HCT116 (cell line): ENCODE results near the gene TNRC6A. TPM values are rescaled to one million over a fixed set of nuclear protein-coding genes. Genes with fewer than 3 reads are reported as not detected.

ENCODE experiments used
- ATAC-seq: fragments of 200-7000 bp; cut with Tn5 transposase; 2 replicates; pipeline ENCODE4 v1.9.1; 2020; ENCODE audit warnings: mild to moderate bottlenecking, moderate library complexity
- BruUV-seq: library from RNA; stranded (reverse); fragments of 400-500 nt; replicated peaks from 2 replicates; lab custom pipeline; 2021; lab: Mats Ljungman, UMichigan
- CTCF ChIA-PET: fragments of 300-600 bp; sonication (Branson Sonifier 250); formaldehyde crosslinking; loops from one replicate; lab custom pipeline; 2021; ENCODE audit warnings: antibody characterized with exemption; lab: Charles Lee
- POLR2A ChIA-PET: fragments of 300-600, 350-600 bp; sonication (Branson Sonifier 250); formaldehyde crosslinking; loops from one replicate; lab custom pipeline; 2021; ENCODE audit warnings: antibody characterized with exemption; lab: Charles Lee
- RAD21 ChIA-PET, 2 experiments: fragments of 300-600 bp; sonication (Branson Sonifier 250); formaldehyde crosslinking; loops; one replicate each; lab custom pipeline; 2023; ENCODE audit warnings: low total read pairs in 2 of 2; ENCODE audit not compliant: uncharacterized antibody in 2 of 2, unreplicated experiment in 2 of 2, low non-redundant PET in 1 of 2; lab: Charles Lee
- DNase-seq: peaks from one replicate; pipeline ENCODE4 v3.0.0-alpha.2; 2010; ENCODE audit warnings: low read depth, low spot score
- H2AFZ ChIP-seq: fragments of 200-600 bp; shearing (Covaris generic), sonication (generic); 2 replicates; pipeline ENCODE4 v1.6.1; 2017; ENCODE audit warnings: low read depth, mixed run types, mixed read lengths, antibody characterized with exemption, low read length; ENCODE audit not compliant: poor library complexity, severe bottlenecking
- H3K27ac ChIP-seq: 2 replicates; pipeline ENCODE4 v1.5.1; 2012; ENCODE audit warnings: low read depth, low read length
- H3K27me3 ChIP-seq: fragments of 200-600 bp; sonication (generic); 2 replicates; pipeline ENCODE4 v1.6.1; 2016; ENCODE audit warnings: mixed run types, low read length, mixed read lengths; ENCODE audit not compliant: insufficient read depth
- H3K36me3 ChIP-seq, 2 experiments: fragments of 200-500 bp in 1 of 2; fragments of 200-600 bp in 1 of 2; sonication (Bioruptor generic) in 1 of 2; sonication (generic) in 1 of 2; 2 replicates each; pipeline versions ENCODE4 v1.5.1 to v1.6.1; 2014 to 2016; ENCODE audit warnings: low read length in 2 of 2, inconsistent platforms in 1 of 2, mixed read lengths in 1 of 2, mixed run types in 1 of 2; ENCODE audit not compliant: insufficient read depth in 2 of 2, control insufficient read depth in 1 of 2
- H3K4me1 ChIP-seq, 2 experiments: fragments of 200-600 bp in 1 of 2; sonication (generic) in 1 of 2; 2 replicates each; pipeline versions ENCODE4 v1.5.1 to v1.6.1; 2012 to 2017; ENCODE audit warnings: low read length in 2 of 2, inconsistent platforms in 1 of 2, mild to moderate bottlenecking in 1 of 2, mixed read lengths in 1 of 2, mixed run types in 1 of 2, moderate library complexity in 1 of 2; ENCODE audit not compliant: insufficient read depth in 2 of 2, control insufficient read depth in 1 of 2
- H3K4me2 ChIP-seq: fragments of 200-600 bp; sonication (generic); 2 replicates; pipeline ENCODE4 v1.6.1; 2017; ENCODE audit warnings: mixed run types, low read length, mixed read lengths
- H3K4me3 ChIP-seq, 2 experiments: fragments of 200-600 bp in 1 of 2; sonication (generic) in 1 of 2; replicated peaks in 1 of 2; 2 replicates each; pipeline ENCODE4 v1.5.1; 2011 to 2016; ENCODE audit warnings: low read length in 2 of 2, control low read depth in 1 of 2, low read depth in 1 of 2, mild to moderate bottlenecking in 1 of 2, mixed read lengths in 1 of 2, mixed run types in 1 of 2
- H3K79me2 ChIP-seq: fragments of 200-600 bp; sonication (generic); 2 replicates; pipeline ENCODE4 v1.6.1; 2017; ENCODE audit warnings: mild to moderate bottlenecking, mixed run types, low read length, moderate library complexity, mixed read lengths; ENCODE audit not compliant: insufficient read depth
- H3K9ac ChIP-seq: fragments of 200-600 bp; sonication (generic); 2 replicates; pipeline ENCODE4 v1.6.1; 2016; ENCODE audit warnings: low read length, mixed read lengths
- H3K9me2 ChIP-seq: fragments of 200-600 bp; sonication (generic), shearing (Covaris generic); 2 replicates; pipeline ENCODE4 v1.6.1; 2017; ENCODE audit warnings: mixed run types, mild to moderate bottlenecking, moderate library complexity; ENCODE audit not compliant: insufficient read depth
- H3K9me3 ChIP-seq, 2 experiments: fragments of 200-500 bp in 1 of 2; fragments of 200-600 bp in 1 of 2; sonication (Bioruptor generic) in 1 of 2; sonication (generic) in 1 of 2; 2 replicates each; pipeline ENCODE4 v1.6.1; 2014 to 2017; ENCODE audit warnings: low read length in 2 of 2, mixed read lengths in 2 of 2, inconsistent platforms in 1 of 2, low read depth in 1 of 2, mild to moderate bottlenecking in 1 of 2, mixed run types in 1 of 2, moderate library complexity in 1 of 2; ENCODE audit not compliant: control insufficient read depth in 1 of 2, insufficient read depth in 1 of 2
- H4K20me1 ChIP-seq: fragments of 200-600 bp; sonication (generic), shearing (Covaris generic); 2 replicates; pipeline ENCODE4 v1.6.1; 2017; ENCODE audit warnings: mixed run types, mild to moderate bottlenecking, moderate library complexity; ENCODE audit not compliant: insufficient read depth
- CBX3 ChIP-seq: IDR thresholded peaks from 2 replicates; pipeline ENCODE4 v1.6.1; 2012; ENCODE audit warnings: low read depth
- CEBPB ChIP-seq: IDR thresholded peaks from 2 replicates; pipeline ENCODE4 v1.6.1; 2012; ENCODE audit warnings: low read depth
- CTCF ChIP-seq, 3 experiments: fragments of 200-600 bp in 1 of 3; sonication (generic) in 1 of 3; IDR thresholded peaks in 2 of 3; conservative IDR thresholded peaks in 1 of 3; 2 replicates each; pipeline ENCODE4 v1.5.1; 2012 to 2017; ENCODE audit warnings: low read depth in 2 of 3, low read length in 2 of 3, antibody characterized with exemption in 1 of 3, borderline replicate concordance in 1 of 3, control low read depth in 1 of 3, mild to moderate bottlenecking in 1 of 3, mixed read lengths in 1 of 3, mixed run types in 1 of 3, moderate library complexity in 1 of 3; ENCODE audit not compliant: insufficient read depth in 1 of 3
- EGR1 ChIP-seq: IDR thresholded peaks from 2 replicates; pipeline ENCODE4 v1.6.1; 2012; ENCODE audit warnings: low read depth
- ELF1 ChIP-seq: IDR thresholded peaks from 2 replicates; pipeline ENCODE4 v1.6.1; 2012; ENCODE audit warnings: low read depth, borderline replicate concordance
- FOSL1 ChIP-seq: IDR thresholded peaks from 2 replicates; pipeline ENCODE4 v1.6.1; 2012; ENCODE audit warnings: low read depth
- POLR2AphosphoS5 ChIP-seq: IDR thresholded peaks from 2 replicates; pipeline ENCODE4 v1.6.1; 2011; ENCODE audit warnings: mild to moderate bottlenecking, low read depth, low read length, moderate library complexity
- RAD21 ChIP-seq: IDR thresholded peaks from 2 replicates; pipeline ENCODE4 v1.6.1; 2012; ENCODE audit warnings: low read depth, mild to moderate bottlenecking
- REST ChIP-seq: IDR thresholded peaks from 2 replicates; pipeline ENCODE4 v1.6.1; 2012; ENCODE audit warnings: low read depth
- SIN3A ChIP-seq: IDR thresholded peaks from 2 replicates; pipeline ENCODE4 v1.6.1; 2012; ENCODE audit warnings: low read depth
- YY1 ChIP-seq: IDR thresholded peaks from 2 replicates; pipeline ENCODE4 v1.6.1; 2011; ENCODE audit warnings: low read length, low read depth, moderate library complexity, mild to moderate bottlenecking; ENCODE audit not compliant: insufficient replicate concordance; ENCODE audit errors: extremely low read depth
- ZFX ChIP-seq: fragments of 450-650 bp; IDR thresholded peaks from 2 replicates; pipeline ENCODE4 v1.6.1; 2017
- ZNF274 ChIP-seq: fragments of 200-500 bp; sonication (Bioruptor generic); IDR thresholded peaks from 2 replicates; pipeline ENCODE4 v1.6.1; 2014; ENCODE audit warnings: mild to moderate bottlenecking, low read depth, low read length, inconsistent platforms
- intact Hi-C: fragments of 100-400 bp; cut with micrococcal nuclease; formaldehyde crosslinking; loops from 2 replicates; pipeline ENCODE4 v1.10.0; 2022
- total RNA-seq: library from RNA; stranded (reverse); gene quantifications from one replicate; pipeline ENCODE4 v1.2.1, GENCODE V29; 2021; ENCODE audit not compliant: unreplicated experiment

Gene TNRC6A
- total RNA-seq, 1 experiment from 2014 or later, result 37.0 TPM

- no peaks in the 10 kb centered on the region for H3K79me2 ChIP-seq
- intact Hi-C loops, result no loop called here
- ATAC-seq (no peak), DNase-seq (no peak)
- no peaks in the 10 kb centered on the region for H3K27me3 ChIP-seq
- POLR2A ChIA-PET, result no interaction called here
- no peak overlapping the region for H3K27ac ChIP-seq
- H3K9me2 ChIP-seq, result no peaks in the 10 kb centered on the region
- no peak overlapping the region for H2AFZ ChIP-seq
- H3K4me1 ChIP-seq, result peaks cover 2 to 38% of the 10 kb centered on the region in 2 experiments; a peak in 2 of 4 replicates
- TF ChIP-seq CBX3 (no peak), REST (no peak)
- no TSS peak for BruUV-seq
- no peak overlapping the region for H3K4me3 ChIP-seq
- no peaks in the 10 kb centered on the region for H3K36me3 ChIP-seq
- no peaks in the 10 kb centered on the region; the same call in 1 of the 2 replicates for H4K20me1 ChIP-seq
- H3K9me3 ChIP-seq, result no peaks in the 10 kb centered on the region
- H3K4me2 ChIP-seq, result no peak overlapping the region
- H3K9ac ChIP-seq, result no peak overlapping the region
- CTCF ChIA-PET, result interaction anchor here (0.6 kb wide), 1 partner anchor 242 kb away, joined by 3 read pairs; no protein-coding TSS in a partner anchor
- RAD21 ChIA-PET, result no interaction called here
Observed at GRCh38 chr16:24854607-24855171, 125.2 kb downstream of the TNRC6A start.

DNA sequence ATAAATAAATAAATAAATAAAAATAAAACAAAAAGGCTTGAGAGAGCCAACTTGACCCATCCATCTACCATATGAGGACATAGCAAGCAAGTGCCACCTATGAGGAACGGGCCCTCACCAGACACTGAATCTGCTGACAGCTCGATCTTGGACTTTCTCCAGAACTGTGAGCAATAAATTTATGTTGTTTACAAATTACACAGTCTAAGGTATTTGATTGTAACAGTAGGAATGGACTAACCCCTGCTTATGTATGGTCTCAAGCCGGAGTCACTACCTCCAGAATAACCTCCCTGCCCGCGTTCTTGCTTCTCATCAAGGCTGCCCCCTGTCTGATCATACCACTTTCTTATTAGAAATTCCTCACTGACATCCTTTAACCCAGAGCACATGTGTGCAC, 126.2 kb downstream of the TNRC6A start:
- no peak overlapping the region for H3K4me2 ChIP-seq

More for the DNA sequence above, 126.2 kb downstream of the TNRC6A start:
- Histone ChIP-seq H3K4me1 (peaks cover 2 to 30% of the 10 kb centered on the region in 2 experiments; a peak in 1 of 4 replicates), H3K79me2 (no peaks in the 10 kb centered on the region), H3K4me3 (no peak overlapping the region), H3K9me3 (no peaks in the 10 kb centered on the region), H3K36me3 (no peaks in the 10 kb centered on the region), H3K27me3 (no peaks in the 10 kb centered on the region)
- DNase-seq, result no peak
- RAD21 ChIA-PET, result no interaction called here
- no peak for TF ChIP-seq ZNF274
- no peak for TF ChIP-seq RAD21
- TF ChIP-seq SIN3A, result no peak
- no peak for TF ChIP-seq CBX3
- TF ChIP-seq FOSL1, result no peak
- TF ChIP-seq CTCF (IDR thresholded peaks at IDR 0.05 in 2 of 3, conservative IDR thresholded peaks at IDR 0.05 in 1 of 3; ENCODE audit: borderline replicate concordance in 1 of 3, insufficient read depth in 1 of 3, low read depth in 2 of 3, low read length in 2 of 3), result no peak
- TF ChIP-seq ELF1, result no peak
- no peak for TF ChIP-seq ZFX
- no peak for TF ChIP-seq EGR1
- TF ChIP-seq YY1, result no peak
- TF ChIP-seq CEBPB, result no peak
- TF ChIP-seq POLR2AphosphoS5, result no peak
- TF ChIP-seq, all 23 proteins: peak for 0
- ChIA-PET CTCF (no interaction called here), POLR2A (no interaction called here)
- no peak overlapping the region for H3K27ac ChIP-seq
- ATAC-seq, result no peak
- no peak overlapping the region for H2AFZ ChIP-seq
- H3K9me2 ChIP-seq, result no peaks in the 10 kb centered on the region
- BruUV-seq, result no TSS peak
- H3K9ac ChIP-seq, result no peak overlapping the region
- intact Hi-C loops, result no loop called here
- H4K20me1 ChIP-seq, result no peaks in the 10 kb centered on the region; the same call in 1 of the 2 replicates
